HG03521 (cell line): ENCODE measurements around the gene DGCR6.
"Not testable (repeated sequence)": the region's sequence is repeated elsewhere in the genome, so short reads cannot be mapped to it uniquely, and the experiment has no call there.

Source experiments
- ATAC-seq: cut with Tn5 transposase; IDR thresholded peaks from one replicate; pipeline ENCODE4 v1.9.1; 2021; ENCODE audit warnings: mild to moderate bottlenecking, moderate library complexity; ENCODE audit not compliant: unreplicated experiment

DGCR6 gene

GRCh38 chr22:18959741-18960140 lies 53.6 kb downstream of the DGCR6 start:
- ATAC-seq: not testable (repeated sequence)

- not testable (repeated sequence) for ATAC-seq
Measured at GRCh38 chr22:18960166-18960820, 54.2 kb downstream of the DGCR6 start.

- ATAC-seq: not testable (repeated sequence)
Measured at GRCh38 chr22:18961201-18961600, 55.1 kb downstream of the DGCR6 start.
